NCI-H146 treated with DMSO at 0.1 percent for 48 hours (cell line): ENCODE measurements around the gene TRAM2.

ENCODE experiments used
- DNase-seq: peaks from one replicate; lab custom pipeline; 2025; ENCODE audit not compliant: unreplicated experiment; lab: John Stamatoyannopoulos, UW

Gene TRAM2

GRCh38 chr6:52547647-52548352 lies 29.1 kb downstream of the TRAM2 start:
- DNase-seq = no peak

DNA sequence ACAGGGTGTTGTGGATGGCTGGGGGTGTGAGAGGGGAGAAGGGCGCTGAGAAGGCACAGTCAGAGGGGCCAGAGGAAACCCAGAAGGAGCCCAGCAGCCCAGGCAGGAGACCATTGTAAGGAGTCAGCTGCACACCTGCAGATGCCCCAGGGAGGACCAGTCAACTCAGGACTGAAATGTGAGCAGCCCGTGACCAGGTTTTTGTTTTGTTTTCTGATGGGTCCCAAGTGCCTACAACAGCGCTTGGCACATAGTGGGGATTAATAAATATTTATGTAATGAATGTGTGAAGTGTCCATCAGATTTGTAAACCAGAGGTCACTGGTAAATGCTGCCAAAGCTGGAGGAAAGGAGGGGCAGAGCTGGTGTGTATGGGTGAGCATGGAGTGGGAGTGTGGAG lies 30.2 kb downstream of the TRAM2 start:
- DNase-seq = no peak

DNA sequence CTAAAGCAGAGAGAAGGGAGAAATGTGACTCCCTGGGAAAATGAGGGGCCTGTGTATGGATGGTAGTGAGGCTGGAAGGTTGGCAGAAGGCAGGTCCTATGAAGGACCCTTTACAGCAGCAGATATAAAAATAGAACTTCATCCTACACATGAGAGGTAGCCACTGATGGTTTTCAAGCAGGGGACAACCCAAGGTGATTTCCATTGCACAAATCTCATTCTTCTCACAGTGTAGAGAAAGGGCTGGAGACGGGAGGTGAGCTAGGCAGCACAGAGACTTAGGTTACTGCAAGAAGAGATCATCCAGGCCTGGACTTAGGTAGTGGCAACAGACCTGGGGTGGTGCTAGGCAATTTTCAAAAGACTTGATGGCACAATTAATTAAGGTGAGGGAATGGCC lies 30.7 kb downstream of the TRAM2 start:
- DNase-seq = no peak

DNA sequence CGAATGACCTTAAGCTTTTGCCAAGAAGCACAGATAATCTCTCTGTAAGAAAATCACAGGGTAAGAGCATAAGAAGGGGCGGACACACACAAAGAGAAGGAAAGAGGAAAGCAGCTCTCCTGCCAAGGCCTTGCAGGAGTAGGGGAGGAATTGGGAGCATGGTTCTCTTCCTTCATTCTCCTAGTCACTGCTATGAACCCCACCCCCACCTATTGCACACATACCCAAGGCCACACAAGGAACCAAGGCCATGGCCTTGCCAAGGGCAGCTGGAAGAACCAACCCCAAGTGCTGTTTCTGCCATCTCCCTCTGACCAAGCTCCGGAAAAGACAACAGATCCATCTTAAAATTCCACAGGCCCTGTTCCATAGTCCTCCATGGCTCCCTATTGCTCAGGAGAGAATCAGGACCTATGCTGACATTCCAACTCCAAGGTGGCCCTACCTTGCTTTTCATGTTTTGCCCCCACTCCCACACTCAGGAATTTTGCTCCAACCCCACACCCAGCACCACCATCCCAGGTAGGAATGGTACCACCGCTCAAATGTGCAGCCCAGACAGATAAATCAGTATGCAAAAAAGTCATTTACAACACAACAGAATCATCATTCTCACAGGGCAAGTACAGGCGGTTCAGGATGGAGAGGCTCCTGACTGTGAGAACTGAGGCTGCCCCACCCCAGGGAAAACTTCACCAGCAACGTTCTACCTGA lies 31.3 kb downstream of the TRAM2 start:
- DNase-seq = no peak

- DNase-seq = no peak
These were observed 32.1 kb downstream of the TRAM2 start for GRCh38 chr6:52544602-52545405.

DNA sequence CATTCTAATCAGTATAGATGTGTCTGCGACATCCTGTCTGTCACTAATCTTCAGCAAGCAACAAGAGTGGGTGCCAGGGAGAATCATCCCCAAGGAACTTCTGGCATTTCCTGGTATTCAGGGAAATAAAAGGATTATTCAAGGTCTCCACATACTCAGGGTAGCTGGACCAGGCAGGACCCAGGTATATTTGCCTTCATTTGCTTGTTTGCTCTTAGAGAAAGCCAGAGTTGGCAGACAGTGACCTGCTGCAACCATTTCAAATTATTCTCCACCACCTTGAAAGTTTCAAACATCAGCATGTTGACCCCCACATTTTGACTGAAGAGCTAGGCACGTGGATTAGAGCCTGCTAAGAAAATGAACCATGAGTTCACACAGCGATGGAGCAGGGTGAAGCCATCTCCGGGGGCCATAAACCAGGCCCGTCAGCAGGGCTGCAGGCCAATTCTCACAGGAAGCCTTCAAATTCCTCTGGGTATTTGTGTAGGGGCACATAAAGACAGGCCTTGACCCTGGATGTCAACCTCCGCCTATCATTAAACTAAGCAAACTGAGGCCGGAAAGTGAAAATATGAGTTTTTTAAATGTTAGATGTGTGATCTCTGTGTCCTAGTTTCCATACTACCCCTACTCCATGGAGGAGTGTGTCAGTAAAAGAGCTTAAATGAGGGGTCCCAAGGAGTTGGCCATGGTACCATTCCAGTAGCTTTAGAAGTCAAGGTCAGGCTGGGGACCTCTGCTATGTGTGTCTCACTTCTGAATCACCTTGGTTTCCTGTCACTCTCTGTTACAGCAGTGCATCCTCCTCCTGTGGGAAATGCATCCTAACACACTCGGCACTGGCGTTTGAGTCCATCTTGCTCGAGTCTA lies 32.9 kb downstream of the TRAM2 start:
- no peak for DNase-seq

GRCh38 chr6:52543262-52543661 lies 33.6 kb downstream of the TRAM2 start:
- DNase-seq = no peak

DNA sequence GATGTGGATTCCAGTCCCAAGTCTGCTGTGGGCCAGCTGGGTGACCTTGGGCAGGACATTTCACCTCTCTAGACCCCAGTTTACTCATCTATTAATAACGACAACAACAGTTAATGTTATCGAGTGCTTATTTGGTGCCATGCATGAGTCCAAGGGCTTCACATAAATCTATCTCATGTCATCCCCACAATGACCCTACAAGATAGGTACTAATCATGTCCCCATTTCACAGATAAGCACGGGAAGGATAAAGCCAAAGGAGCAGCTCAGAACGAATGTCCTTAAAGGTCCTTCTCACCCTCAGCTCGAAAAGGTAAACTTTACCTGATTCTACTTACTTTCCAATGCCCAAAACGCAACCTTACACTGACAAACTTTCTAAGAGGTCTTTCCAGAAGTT lies 35.7 kb downstream of the TRAM2 start:
- no peak for DNase-seq

DNA sequence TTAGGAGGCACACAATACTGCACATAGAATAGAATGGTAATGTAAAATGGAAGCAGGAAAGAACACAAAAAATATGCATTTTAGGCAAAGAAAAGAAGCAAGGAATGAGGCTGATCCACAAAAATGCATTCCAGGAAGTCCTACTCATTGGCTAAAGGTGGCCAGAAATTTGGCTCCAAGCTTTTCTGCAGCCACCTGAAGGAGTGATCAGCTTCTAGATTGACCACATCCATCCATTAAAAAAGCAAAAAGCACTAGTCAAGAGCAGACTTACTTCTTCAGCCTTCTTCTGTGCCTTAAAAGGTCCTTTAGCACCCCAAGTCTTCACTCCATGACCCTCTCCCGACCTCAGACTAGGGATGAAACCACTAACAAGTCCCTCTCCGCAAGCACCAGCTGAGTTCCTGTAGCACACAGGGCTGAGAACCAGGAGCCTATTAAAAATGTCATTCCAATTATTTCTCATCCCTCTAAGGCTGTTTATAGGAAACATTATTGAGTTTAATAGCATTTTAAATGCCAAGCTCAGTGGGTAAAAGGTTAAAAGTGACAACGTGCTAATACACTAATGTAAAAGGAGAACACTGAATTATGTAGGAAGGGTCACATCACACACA lies 36.5 kb downstream of the TRAM2 start:
- DNase-seq = no peak

DNA sequence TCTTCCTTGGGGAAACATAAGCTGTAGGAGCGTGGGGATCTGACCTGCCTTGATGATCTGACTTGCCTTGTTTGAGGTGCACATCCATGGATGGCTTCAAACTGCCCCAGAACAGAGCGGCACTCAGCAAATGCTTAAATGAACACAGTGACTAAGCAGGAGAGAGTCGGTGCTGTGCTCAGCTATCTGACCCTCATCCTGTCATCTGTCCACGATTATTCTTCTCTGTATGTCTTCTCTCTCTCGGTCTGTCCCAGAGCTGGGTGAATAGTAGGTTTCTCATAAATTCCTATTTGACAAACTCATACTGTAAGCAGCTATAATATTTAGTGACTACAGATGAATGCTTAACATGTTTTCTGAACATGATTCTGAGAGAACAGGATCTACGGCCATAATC lies 37.3 kb downstream of the TRAM2 start:
- no peak for DNase-seq

- no peak for DNase-seq
These were observed 37.9 kb downstream of the TRAM2 start for GRCh38 chr6:52538901-52539354.

DNA sequence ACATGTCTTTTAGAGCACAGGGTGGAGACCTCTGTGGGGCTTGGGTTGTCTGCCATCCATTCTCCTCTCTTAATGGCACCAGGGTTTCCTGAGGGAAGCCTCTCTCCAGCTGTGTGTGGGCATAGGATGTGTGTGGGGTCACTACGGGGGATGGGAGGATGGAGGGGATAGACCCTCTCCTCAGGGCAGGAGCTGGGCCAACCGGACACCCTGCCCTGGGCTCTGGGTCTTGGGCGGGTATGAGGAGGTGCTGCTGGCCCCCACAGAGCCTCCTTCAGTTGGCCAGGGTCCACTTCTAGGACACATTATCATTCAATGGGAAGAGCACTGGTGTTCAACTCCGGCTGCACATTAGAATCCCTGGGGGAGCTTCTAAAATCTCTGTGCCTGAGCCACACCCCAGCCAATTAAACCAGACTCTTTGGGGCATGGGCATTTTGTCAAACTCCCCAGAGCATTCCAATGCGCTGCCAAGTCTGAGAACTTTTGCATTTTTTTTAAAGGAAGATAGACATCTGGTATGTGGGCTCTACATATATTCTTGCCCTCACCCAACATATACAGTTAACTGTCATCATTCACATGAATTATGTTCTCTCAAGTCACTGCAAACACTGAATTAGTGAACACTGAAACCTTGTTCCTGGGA lies 38.5 kb downstream of the TRAM2 start:
- no peak for DNase-seq

DNA sequence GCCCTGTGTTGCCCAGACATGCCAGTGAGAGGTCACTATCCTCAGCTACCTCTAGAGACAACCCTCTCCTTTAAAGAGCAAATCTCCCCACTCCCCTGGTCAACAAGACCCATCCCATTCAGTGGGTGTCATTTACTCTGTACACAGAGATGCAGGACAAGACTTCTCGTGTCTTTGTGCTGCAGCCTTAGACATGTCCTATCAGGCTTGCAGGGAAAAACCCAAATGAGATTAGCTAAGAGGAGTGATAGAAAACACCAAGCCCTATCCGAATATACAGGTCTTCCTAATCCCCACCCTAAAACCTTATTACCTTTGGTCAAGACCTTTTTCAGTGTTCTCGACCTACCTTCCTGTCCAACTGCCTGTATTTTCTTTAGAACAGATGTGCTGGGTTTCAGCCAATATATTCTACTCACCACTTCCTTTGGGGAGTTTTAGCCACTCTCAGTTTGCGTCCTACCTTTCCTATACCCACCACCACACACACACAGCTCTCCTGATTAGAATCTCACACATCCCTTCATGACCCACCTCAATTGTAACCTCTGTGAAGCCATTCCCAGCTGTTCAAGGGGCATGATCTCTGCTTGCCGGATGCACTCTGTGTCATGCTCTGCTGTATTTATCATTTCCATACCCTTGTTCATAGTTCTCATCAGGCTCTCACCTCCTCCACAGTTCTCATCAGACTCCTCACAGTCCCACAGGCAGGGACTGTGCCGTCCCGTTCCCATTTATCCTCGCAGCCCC lies 39.7 kb downstream of the TRAM2 start:
- DNase-seq = no peak

DNA sequence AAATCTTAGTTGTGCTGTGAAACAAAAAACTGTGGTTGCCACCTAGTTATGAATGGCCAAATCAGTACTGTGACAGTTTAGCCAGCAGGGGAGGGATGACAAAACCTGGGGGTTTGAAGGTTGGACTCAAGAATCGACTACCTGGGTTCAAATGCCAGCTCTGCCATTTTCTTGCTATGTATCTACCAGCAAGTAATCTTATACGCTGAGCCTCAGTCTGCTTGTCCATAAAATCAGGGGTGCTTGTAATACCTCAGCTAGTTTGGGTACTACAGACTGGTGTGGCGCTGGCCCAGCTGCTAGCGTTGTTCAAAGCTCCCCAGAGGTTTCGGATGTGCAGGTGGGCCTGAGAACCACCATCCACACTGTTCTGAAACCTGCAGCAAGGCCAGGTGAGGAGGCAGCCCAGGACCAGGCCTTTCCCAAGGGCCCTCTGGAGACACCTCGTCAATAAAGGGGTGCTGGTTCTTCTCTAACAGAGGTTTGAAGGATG lies 40.4 kb downstream of the TRAM2 start:
- DNase-seq = no peak

DNA sequence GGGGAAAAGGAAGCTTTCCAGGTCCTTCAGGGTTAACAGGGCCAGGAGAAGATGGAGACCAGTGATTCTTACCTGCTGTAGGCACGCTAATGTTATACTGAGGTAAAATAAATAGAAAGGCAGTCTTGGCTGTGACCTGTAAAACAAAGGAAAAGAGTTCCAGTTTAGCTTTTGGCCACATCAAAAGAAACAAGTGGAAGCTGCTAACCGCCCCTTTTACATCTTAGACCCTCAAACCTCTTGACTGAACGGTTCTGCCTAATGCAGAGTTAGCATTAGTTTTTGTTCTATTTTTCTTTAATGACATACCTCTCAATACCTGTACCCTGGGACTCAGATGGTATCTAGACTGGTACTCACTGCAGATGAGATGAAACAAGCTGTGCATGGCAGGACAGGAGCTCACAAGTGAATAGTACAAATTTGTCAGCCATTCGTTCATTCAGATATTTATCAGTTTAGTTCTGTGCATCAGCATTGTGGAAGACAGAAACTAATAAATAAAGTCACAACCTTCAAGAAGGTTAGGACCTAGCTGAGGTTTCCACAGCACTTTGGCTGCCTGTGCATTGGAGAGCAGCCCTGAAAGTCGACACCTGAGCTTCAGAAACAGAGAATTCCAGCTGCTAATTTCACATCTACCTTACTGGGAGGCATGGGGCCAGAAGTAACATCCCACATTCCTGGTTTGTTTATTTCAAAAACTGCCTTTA lies 41.0 kb downstream of the TRAM2 start:
- DNase-seq = no peak

GRCh38 chr6:52534966-52535390 lies 41.9 kb downstream of the TRAM2 start:
- no peak for DNase-seq

DNA sequence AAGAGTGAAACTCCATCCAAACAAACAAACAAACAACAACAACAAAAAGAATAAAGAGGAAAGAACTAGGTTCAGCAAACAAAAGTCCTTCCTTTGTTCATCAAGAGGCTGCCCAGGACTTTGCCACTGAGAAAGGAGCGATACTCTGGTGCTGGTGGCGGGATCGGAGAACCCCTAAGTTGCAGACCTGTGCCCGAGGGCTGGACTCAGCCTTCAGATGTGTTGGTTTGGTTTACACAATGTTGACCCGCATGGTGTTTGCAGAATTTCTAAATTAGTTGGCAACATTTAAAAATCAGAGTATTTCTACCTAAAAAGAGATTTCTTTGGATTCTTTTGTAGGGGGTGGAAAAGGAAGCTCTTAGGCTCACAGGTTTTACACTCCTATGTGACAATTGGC lies 42.5 kb downstream of the TRAM2 start:
- no peak for DNase-seq

DNA sequence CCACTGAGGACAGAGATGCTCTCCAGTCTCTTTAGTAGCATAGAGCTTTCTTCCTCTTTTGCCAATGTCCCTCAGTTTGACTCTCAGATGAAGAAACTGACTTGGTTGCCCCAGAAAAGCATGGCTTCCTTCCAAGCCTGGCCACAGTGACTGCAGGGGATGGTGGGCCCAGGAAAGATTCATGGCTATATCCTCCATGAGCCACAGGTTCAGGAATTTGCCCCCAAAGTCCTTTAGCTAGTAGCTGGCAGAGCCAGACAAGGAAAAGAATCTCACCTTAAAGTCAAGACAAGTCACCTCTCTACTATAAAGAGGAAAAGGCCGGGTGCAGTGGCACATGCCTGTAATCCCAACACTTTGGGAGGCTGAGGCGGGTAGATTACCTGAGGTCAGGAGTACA lies 43.4 kb downstream of the TRAM2 start:
- DNase-seq = no peak
